GM12878 (cell line): ENCODE measurements around the gene TBX4.

Experiments
- CHD1 ChIP-seq: IDR thresholded peaks from 2 replicates; pipeline ENCODE4 v1.6.1; 2012; ENCODE audit warnings: low read depth, low read length, improper control_type of control experiment
- EZH2 ChIP-seq: IDR thresholded peaks from 2 replicates; pipeline ENCODE4 v1.6.1; 2012; ENCODE audit warnings: low read depth, mild to moderate bottlenecking, control low read depth, inconsistent platforms, low read length, borderline replicate concordance; ENCODE audit not compliant: control insufficient read depth
- POLR2AphosphoS5 ChIP-seq: IDR thresholded peaks from 2 replicates; pipeline ENCODE4 v1.6.1; 2011; ENCODE audit warnings: mild to moderate bottlenecking, low read length, inconsistent platforms
- SKIL ChIP-seq: fragments of 450-650 bp; IDR thresholded peaks from 2 replicates; pipeline ENCODE4 v1.6.1; 2017; ENCODE audit warnings: mild to moderate bottlenecking, low read depth, inconsistent platforms; ENCODE audit not compliant: poor library complexity, severe bottlenecking
- USF2 ChIP-seq: IDR thresholded peaks from 2 replicates; pipeline ENCODE4 v1.6.1; 2011; ENCODE audit warnings: low read depth, low read length, improper control_type of control experiment, borderline replicate concordance
- TF ChIP-seq, protein P1 (sequence below), 3 experiments: IDR thresholded peaks in 2 of 3; conservative IDR thresholded peaks in 1 of 3; 2 replicates each; pipeline ENCODE4 v1.5.1; 2011; ENCODE audit warnings: low read depth in 3 of 3, low read length in 3 of 3, mild to moderate bottlenecking in 3 of 3, control low read depth in 2 of 3, moderate library complexity in 2 of 3, inconsistent platforms in 1 of 3, mixed read lengths in 1 of 3; ENCODE audit not compliant: control insufficient read depth in 2 of 3, insufficient read depth in 1 of 3; ENCODE audit errors: extremely low read depth in 1 of 3

GRCh38 chr17:61427567-61427966, 24.7 kb upstream of the TBX4 start:
- TF ChIP-seq, protein P1, sequence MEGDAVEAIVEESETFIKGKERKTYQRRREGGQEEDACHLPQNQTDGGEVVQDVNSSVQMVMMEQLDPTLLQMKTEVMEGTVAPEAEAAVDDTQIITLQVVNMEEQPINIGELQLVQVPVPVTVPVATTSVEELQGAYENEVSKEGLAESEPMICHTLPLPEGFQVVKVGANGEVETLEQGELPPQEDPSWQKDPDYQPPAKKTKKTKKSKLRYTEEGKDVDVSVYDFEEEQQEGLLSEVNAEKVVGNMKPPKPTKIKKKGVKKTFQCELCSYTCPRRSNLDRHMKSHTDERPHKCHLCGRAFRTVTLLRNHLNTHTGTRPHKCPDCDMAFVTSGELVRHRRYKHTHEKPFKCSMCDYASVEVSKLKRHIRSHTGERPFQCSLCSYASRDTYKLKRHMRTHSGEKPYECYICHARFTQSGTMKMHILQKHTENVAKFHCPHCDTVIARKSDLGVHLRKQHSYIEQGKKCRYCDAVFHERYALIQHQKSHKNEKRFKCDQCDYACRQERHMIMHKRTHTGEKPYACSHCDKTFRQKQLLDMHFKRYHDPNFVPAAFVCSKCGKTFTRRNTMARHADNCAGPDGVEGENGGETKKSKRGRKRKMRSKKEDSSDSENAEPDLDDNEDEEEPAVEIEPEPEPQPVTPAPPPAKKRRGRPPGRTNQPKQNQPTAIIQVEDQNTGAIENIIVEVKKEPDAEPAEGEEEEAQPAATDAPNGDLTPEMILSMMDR (IDR thresholded peaks at IDR 0.05 in 2 of 3, conservative IDR thresholded peaks at IDR 0.05 in 1 of 3; ENCODE audit: control insufficient read depth in 2 of 3, extremely low read depth in 1 of 3, insufficient read depth in 1 of 3, low read depth in 3 of 3, low read length in 3 of 3) = no peak
- TF ChIP-seq SKIL = no peak
- no peak for TF ChIP-seq EZH2
- TF ChIP-seq USF2 = no peak
- TF ChIP-seq CHD1 = no peak
- no peak for TF ChIP-seq POLR2AphosphoS5
